HG03354 (cell line): ENCODE data around the gene SLC41A3.
"Not testable (repeated sequence)": the region's sequence is repeated elsewhere in the genome, so short reads cannot be mapped to it uniquely, and the experiment has no call there.

Source experiments
- ATAC-seq: cut with Tn5 transposase; IDR thresholded peaks from one replicate; pipeline ENCODE4 v1.9.1; 2021; ENCODE audit warnings: mild to moderate bottlenecking; ENCODE audit not compliant: unreplicated experiment, poor library complexity, severe bottlenecking

SLC41A3 gene

GRCh38 chr3:126085841-126086240 lies 1.9 kb upstream of the SLC41A3 start:
- ATAC-seq = no peak

GRCh38 chr3:126085276-126085675 lies 1.4 kb upstream of the SLC41A3 start:
- ATAC-seq = no peak

- no peak for ATAC-seq
Observed at GRCh38 chr3:126084768-126085180, 850 bp upstream of the SLC41A3 start.

- ATAC-seq = peak; percentile 59
Observed at GRCh38 chr3:126083511-126083912, 412 bp downstream of the SLC41A3 start.

- no peak for ATAC-seq
Observed at GRCh38 chr3:126083138-126083445, 832 bp downstream of the SLC41A3 start.

- no peak for ATAC-seq
Observed at GRCh38 chr3:126082362-126083137, 1.4 kb downstream of the SLC41A3 start.

- ATAC-seq = no peak
Observed at GRCh38 chr3:126081618-126082361, 2.1 kb downstream of the SLC41A3 start.

- ATAC-seq = no peak
Observed at GRCh38 chr3:126080970-126081369, 3.0 kb downstream of the SLC41A3 start.

- no peak for ATAC-seq
Observed at GRCh38 chr3:126078866-126079265, 5.1 kb downstream of the SLC41A3 start.

GRCh38 chr3:126077754-126078153 lies 6.2 kb downstream of the SLC41A3 start:
- no peak for ATAC-seq

GRCh38 chr3:126076140-126076539 lies 7.8 kb downstream of the SLC41A3 start:
- ATAC-seq = no peak

- no peak for ATAC-seq
Observed at GRCh38 chr3:126070146-126070545, 13.8 kb downstream of the SLC41A3 start.

- no peak for ATAC-seq
Observed at GRCh38 chr3:126067959-126068358, 16.0 kb downstream of the SLC41A3 start.

- not testable (repeated sequence) for ATAC-seq
Observed at GRCh38 chr3:126066676-126067075, 17.2 kb downstream of the SLC41A3 start.

GRCh38 chr3:126065876-126066275 lies 18.0 kb downstream of the SLC41A3 start:
- no peak for ATAC-seq

GRCh38 chr3:126064627-126065258 lies 19.2 kb downstream of the SLC41A3 start:
- no peak for ATAC-seq

GRCh38 chr3:126063358-126063965 lies 20.5 kb downstream of the SLC41A3 start:
- no peak for ATAC-seq

GRCh38 chr3:126061301-126062032 lies 22.5 kb downstream of the SLC41A3 start:
- no peak for ATAC-seq

- ATAC-seq = no peak
Observed at GRCh38 chr3:126060613-126061145, 23.2 kb downstream of the SLC41A3 start.

- no peak for ATAC-seq
Observed at GRCh38 chr3:126058666-126059065, 25.3 kb downstream of the SLC41A3 start.
